ENCODE data around the gene KREMEN2.
A peak's percentile ranks its signal among the peaks of the same experiment; 100 is the strongest.

KREMEN2 gene

GRCh38 chr16:2970563-2970962, 6.5 kb downstream of the KREMEN2 start:
- Histone ChIP-seq H4K20me1 (ENCODE audit: low read depth, low read length) (peaks cover 4% of the 10 kb centered on the region; the same call in 1 of the 2 replicates), H3K9ac (ENCODE audit: low read length) (peak overlapping the region; percentile 98), H3K27ac (ENCODE audit: low read depth, low read length) (peak overlapping the region; percentile 93)

GRCh38 chr16:2971134-2971984, 7.3 kb downstream of the KREMEN2 start:
- Histone ChIP-seq H3K9me2 (replicated peaks; ENCODE audit: insufficient read depth, low read length) (no peaks in the 10 kb centered on the region), H3K27ac (ENCODE audit: low read depth, low read length) (peak overlapping the region; percentile 93), H3K27me3 (ENCODE audit: low read length) (no peaks in the 10 kb centered on the region), H3K36me3 (ENCODE audit: low read length) (no peaks in the 10 kb centered on the region), H2AFZ (ENCODE audit: low read depth, low read length, severe bottlenecking) (no peak overlapping the region), H3F3A (ENCODE audit: insufficient read depth) (peaks cover 46% of the 10 kb centered on the region), H4K20me1 (ENCODE audit: low read depth, low read length) (peaks cover 4% of the 10 kb centered on the region; the same call in 1 of the 2 replicates), H3K79me2 (ENCODE audit: insufficient read depth, low read length) (peaks cover 22% of the 10 kb centered on the region), H3K9ac (ENCODE audit: low read length) (peak overlapping the region; percentile 98), H3K4me2 (ENCODE audit: low read depth, low read length, poor library complexity, severe bottlenecking) (peak overlapping the region; percentile 71), H3K9me3 (ENCODE audit: insufficient read depth, low read length) (no peaks in the 10 kb centered on the region), H3K4me3 (ENCODE audit: insufficient read depth, low read length, poor library complexity, severe bottlenecking) (peak overlapping the region; percentile 98)
- no peak for TF ChIP-seq EZH2phosphoT487 (conservative IDR thresholded peaks at IDR 0.05; ENCODE audit: low read length)

More at GRCh38 chr16:2970563-2970962, 6.5 kb downstream of the KREMEN2 start:
- Histone ChIP-seq H2AFZ (ENCODE audit: low read depth, low read length, severe bottlenecking) (no peak overlapping the region), H3K79me2 (ENCODE audit: insufficient read depth, low read length) (peaks cover 22% of the 10 kb centered on the region), H3K36me3 (ENCODE audit: low read length) (no peaks in the 10 kb centered on the region), H3K27me3 (ENCODE audit: low read length) (no peaks in the 10 kb centered on the region), H3K4me2 (ENCODE audit: low read depth, low read length, poor library complexity, severe bottlenecking) (peak overlapping the region; percentile 71), H3F3A (ENCODE audit: insufficient read depth) (peaks cover 47% of the 10 kb centered on the region), H3K9me2 (replicated peaks; ENCODE audit: insufficient read depth, low read length) (no peaks in the 10 kb centered on the region), H3K4me3 (ENCODE audit: insufficient read depth, low read length, poor library complexity, severe bottlenecking) (peak overlapping the region; percentile 98), H3K9me3 (ENCODE audit: insufficient read depth, low read length) (no peaks in the 10 kb centered on the region)
- TF ChIP-seq EZH2phosphoT487 (conservative IDR thresholded peaks at IDR 0.05; ENCODE audit: low read length) (no peak), CTCF (IDR thresholded peaks at IDR 0.05; ENCODE audit: insufficient read depth, low read length, poor library complexity, severe bottlenecking) (no peak)

GRCh38 chr16:2971985-2972784, 8.1 kb downstream of the KREMEN2 start:
- H3K79me2 ChIP-seq (ENCODE audit: insufficient read depth, low read length) = peaks cover 24% of the 10 kb centered on the region
- no peaks in the 10 kb centered on the region for H3K36me3 ChIP-seq (ENCODE audit: low read length)
- peaks cover 4% of the 10 kb centered on the region; the same call in 1 of the 2 replicates for H4K20me1 ChIP-seq (ENCODE audit: low read depth, low read length)
- no peaks in the 10 kb centered on the region for H3K9me2 ChIP-seq (replicated peaks; ENCODE audit: insufficient read depth, low read length)
- H3K9me3 ChIP-seq (ENCODE audit: insufficient read depth, low read length) = no peaks in the 10 kb centered on the region
- no peak overlapping the region for H3K4me3 ChIP-seq (ENCODE audit: insufficient read depth, low read length, poor library complexity, severe bottlenecking)
- H3K4me2 ChIP-seq (ENCODE audit: low read depth, low read length, poor library complexity, severe bottlenecking) = peak overlapping the region; percentile 71
- H2AFZ ChIP-seq (ENCODE audit: low read depth, low read length, severe bottlenecking) = no peak overlapping the region
- no peak for TF ChIP-seq CTCF (IDR thresholded peaks at IDR 0.05; ENCODE audit: insufficient read depth, low read length, poor library complexity, severe bottlenecking)
- TF ChIP-seq EZH2phosphoT487 (conservative IDR thresholded peaks at IDR 0.05; ENCODE audit: low read length) = no peak
- H3K9ac ChIP-seq (ENCODE audit: low read length) = no peak overlapping the region
- no peaks in the 10 kb centered on the region for H3K27me3 ChIP-seq (ENCODE audit: low read length)
- peaks cover 46% of the 10 kb centered on the region for H3F3A ChIP-seq (ENCODE audit: insufficient read depth)
- H3K27ac ChIP-seq (ENCODE audit: low read depth, low read length) = peak overlapping the region; percentile 93
